Muscle of leg (tissue), 11 donors: ENCODE measurements around the gene PSMD4. TPM values are rescaled to one million over a fixed set of nuclear protein-coding genes. Genes with fewer than 3 reads are reported as not detected.
A peak's percentile ranks its signal among the peaks of the same experiment; 100 is the strongest.

ENCODE experiments used
- DNase-seq: peaks from one replicate; pipeline ENCODE4 v3.0.0; 2013
- H3K27ac ChIP-seq: one replicate; pipeline ENCODE4 v1.5.1; 2013; ENCODE audit warnings: mild to moderate bottlenecking, low read length, control low read depth
- H3K27me3 ChIP-seq: one replicate; pipeline ENCODE4 v1.6.1; 2013; ENCODE audit warnings: low read length; ENCODE audit not compliant: control insufficient read depth, insufficient read depth
- H3K36me3 ChIP-seq: one replicate; pipeline ENCODE4 v1.6.1; 2013; ENCODE audit warnings: low read length; ENCODE audit not compliant: control insufficient read depth, insufficient read depth
- H3K4me1 ChIP-seq: one replicate; pipeline ENCODE4 v1.6.1; 2013; ENCODE audit warnings: low read length; ENCODE audit not compliant: control insufficient read depth, insufficient read depth
- H3K4me3 ChIP-seq: one replicate; pipeline ENCODE4 v1.5.1; 2013; ENCODE audit warnings: low read length, control low read depth
- H3K9me3 ChIP-seq: replicated peaks from 2 replicates; pipeline ENCODE4 v1.6.1; 2013; ENCODE audit warnings: low read depth, low read length; ENCODE audit not compliant: control insufficient read depth
- WGBS: methylation state at CpG from one replicate; pipeline ENCODE4 v1.1.5; 2013; ENCODE audit warnings: missing lambda C conversion rate; ENCODE audit not compliant: insufficient coverage; 5-methylcytosine and 5-hydroxymethylcytosine counted together
- polyA plus RNA-seq, 8 donors: library from polyadenylated mRNA; unstranded; fragments of 120-200 nt; gene quantifications; one replicate each; pipeline versions ENCODE4 v1.2.1 to v1.2.3, GENCODE V29; 2013; ENCODE audit warnings: inconsistent platforms in 1 of 8, low replicate concordance in 1 of 8; ENCODE audit not compliant: insufficient read length in 8 of 8, insufficient read depth in 1 of 8
- total RNA-seq: library from RNA; stranded (reverse); fragments of 120-200 nt; gene quantifications from one replicate; pipeline ENCODE4 v1.2.4, GENCODE V29; 2013

The PSMD4 gene
- total and polyA plus RNA-seq, 9 donors: 122 to 183 (median 128) TPM

DNA sequence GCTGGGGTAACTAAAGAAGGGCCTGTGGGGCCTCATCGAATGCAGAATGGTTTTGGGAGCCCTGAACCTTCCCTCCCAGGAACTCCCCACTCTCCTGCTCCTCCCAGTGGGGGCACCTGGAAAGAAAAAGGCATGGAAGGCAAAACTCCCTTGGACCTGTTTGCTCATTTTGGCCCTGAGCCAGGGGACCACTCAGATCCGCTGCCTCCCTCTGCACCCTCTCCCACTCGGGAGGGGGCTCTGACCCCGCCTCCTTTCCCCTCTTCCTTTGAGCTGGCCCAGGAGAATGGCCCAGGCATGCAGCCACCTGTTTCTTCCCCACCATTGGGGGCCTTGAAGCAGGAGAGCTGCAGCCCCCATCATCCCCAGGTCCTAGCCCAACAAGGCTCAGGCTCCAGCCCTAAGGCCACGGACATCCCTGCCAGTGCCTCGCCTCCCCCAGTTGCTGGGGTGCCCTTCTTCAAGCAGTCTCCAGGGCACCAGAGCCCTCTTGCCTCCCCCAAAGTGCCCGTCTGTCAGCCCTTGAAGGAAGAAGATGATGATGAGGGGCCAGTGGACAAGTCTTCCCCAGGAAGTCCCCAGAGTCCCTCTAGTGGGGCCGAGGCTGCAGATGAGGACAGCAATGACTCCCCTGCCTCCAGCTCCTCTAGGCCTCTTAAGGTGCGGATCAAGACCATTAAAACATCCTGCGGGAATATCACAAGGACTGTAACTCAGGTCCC, 32.2 kb downstream of the PSMD4 start:
- H3K9me3 ChIP-seq: no peaks in the 10 kb centered on the region
- H3K27me3 ChIP-seq: no peaks in the 10 kb centered on the region
- H3K4me3 ChIP-seq: no peak overlapping the region
- DNase-seq: no peak
- peaks cover 18% of the 10 kb centered on the region for H3K4me1 ChIP-seq
- H3K27ac ChIP-seq: no peak overlapping the region
- WGBS: 81% methylated on average over 6 of the region's 10 CpGs
- peaks cover 64% of the 10 kb centered on the region for H3K36me3 ChIP-seq

- Histone ChIP-seq H3K9me3 (no peaks in the 10 kb centered on the region), H3K36me3 (peaks cover 69% of the 10 kb centered on the region), H3K4me1 (peaks cover 21% of the 10 kb centered on the region), H3K27me3 (no peaks in the 10 kb centered on the region), H3K4me3 (no peak overlapping the region), H3K27ac (no peak overlapping the region)
- 94% methylated on average over 4 of the region's 7 CpGs for WGBS
- DNase-seq: no peak
Measured at GRCh38 chr1:151287341-151287699, 32.8 kb downstream of the PSMD4 start.

DNA sequence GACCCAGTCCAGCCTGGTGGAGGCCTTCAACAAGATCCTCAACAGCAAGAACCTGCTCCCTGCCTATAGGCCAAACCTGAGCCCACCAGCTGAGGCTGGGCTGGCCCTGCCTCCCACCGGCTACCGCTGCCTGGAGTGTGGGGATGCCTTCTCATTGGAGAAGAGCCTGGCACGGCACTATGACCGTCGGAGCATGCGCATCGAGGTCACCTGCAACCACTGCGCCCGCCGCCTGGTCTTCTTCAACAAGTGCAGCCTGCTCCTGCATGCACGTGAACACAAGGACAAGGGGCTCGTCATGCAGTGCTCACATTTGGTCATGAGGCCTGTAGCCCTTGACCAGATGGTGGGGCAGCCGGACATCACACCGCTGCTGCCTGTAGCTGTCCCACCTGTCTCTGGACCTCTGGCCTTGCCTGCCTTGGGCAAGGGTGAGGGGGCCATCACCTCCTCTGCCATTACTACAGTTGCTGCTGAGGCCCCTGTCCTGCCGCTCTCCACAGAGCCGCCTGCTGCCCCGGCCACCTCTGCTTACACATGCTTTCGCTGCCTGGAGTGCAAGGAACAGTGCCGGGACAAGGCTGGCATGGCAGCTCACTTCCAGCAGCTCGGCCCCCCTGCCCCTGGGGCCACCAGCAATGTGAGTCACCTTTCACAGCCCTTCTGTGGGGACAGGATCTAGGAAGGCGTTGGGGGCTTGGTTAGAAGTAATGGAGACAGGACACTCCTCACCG, 33.4 kb downstream of the PSMD4 start:
- Histone ChIP-seq H3K4me3 (no peak overlapping the region), H3K4me1 (peaks cover 24% of the 10 kb centered on the region), H3K27me3 (no peaks in the 10 kb centered on the region), H3K27ac (no peak overlapping the region), H3K9me3 (no peaks in the 10 kb centered on the region), H3K36me3 (peaks cover 75% of the 10 kb centered on the region)
- DNase-seq: no peak
- WGBS: 92% methylated on average over 21 of the region's 22 CpGs

- WGBS: 79% methylated on average over 13 of the region's 14 CpGs
Measured at GRCh38 chr1:151288502-151288901, 34.0 kb downstream of the PSMD4 start.

GRCh38 chr1:151289080-151289935, 34.8 kb downstream of the PSMD4 start:
- Histone ChIP-seq H3K9me3 (no peaks in the 10 kb centered on the region), H3K36me3 (peaks cover 89% of the 10 kb centered on the region), H3K4me3 (no peak overlapping the region), H3K27ac (no peak overlapping the region), H3K4me1 (peaks cover 15% of the 10 kb centered on the region), H3K27me3 (no peaks in the 10 kb centered on the region)
- WGBS: 80% methylated on average over 5 of the region's 18 CpGs
- no peak for DNase-seq

More at GRCh38 chr1:151288502-151288901, 34.0 kb downstream of the PSMD4 start:
- Histone ChIP-seq H3K4me1 (peaks cover 23% of the 10 kb centered on the region), H3K4me3 (no peak overlapping the region), H3K36me3 (peaks cover 81% of the 10 kb centered on the region), H3K27me3 (no peaks in the 10 kb centered on the region), H3K27ac (no peak overlapping the region), H3K9me3 (no peaks in the 10 kb centered on the region)
- no peak for DNase-seq

DNA sequence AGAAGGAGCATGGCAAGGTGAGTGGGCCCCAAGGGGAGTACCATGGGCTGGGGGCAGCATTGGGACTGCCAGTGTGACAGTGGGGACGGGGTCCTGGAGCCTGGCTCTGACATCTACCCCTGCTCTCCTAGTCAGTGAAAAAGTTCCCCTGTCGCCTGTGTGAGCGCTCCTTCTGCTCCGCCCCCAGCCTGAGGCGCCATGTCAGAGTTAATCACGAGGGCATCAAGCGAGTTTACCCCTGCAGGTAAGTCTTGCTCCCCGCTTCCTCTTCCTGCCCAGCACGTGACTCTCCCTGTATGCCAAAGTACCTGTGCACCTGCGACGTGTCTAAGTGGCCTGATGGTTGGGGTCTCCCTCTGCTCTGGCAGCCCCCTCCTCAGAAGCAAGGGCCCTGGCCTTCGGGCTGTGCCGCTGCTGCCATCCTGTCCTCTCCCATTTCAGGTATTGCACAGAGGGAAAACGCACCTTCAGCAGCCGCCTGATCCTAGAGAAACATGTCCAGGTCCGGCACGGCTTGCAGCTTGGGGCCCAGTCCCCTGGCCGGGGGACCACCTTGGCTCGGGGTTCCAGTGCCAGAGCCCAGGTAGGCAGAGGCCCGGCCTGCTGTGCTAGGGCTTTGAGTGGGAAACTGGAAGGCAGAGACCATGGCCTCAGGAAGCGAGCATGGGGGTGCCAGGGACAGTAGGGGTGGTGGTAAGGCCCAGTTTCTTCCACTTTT, 35.6 kb downstream of the PSMD4 start:
- 87% methylated on average over 20 of the region's 21 CpGs for WGBS
- H3K27me3 ChIP-seq: no peaks in the 10 kb centered on the region
- H3K4me1 ChIP-seq: peaks cover 14% of the 10 kb centered on the region
- H3K27ac ChIP-seq: no peak overlapping the region
- peaks cover 92% of the 10 kb centered on the region for H3K36me3 ChIP-seq
- no peak overlapping the region for H3K4me3 ChIP-seq
- no peaks in the 10 kb centered on the region for H3K9me3 ChIP-seq
- no peak for DNase-seq

GRCh38 chr1:151290709-151291303, 36.3 kb downstream of the PSMD4 start:
- Histone ChIP-seq H3K4me1 (peaks cover 14% of the 10 kb centered on the region), H3K4me3 (no peak overlapping the region), H3K9me3 (no peaks in the 10 kb centered on the region), H3K36me3 (peaks cover 96% of the 10 kb centered on the region), H3K27ac (no peak overlapping the region), H3K27me3 (no peaks in the 10 kb centered on the region)
- WGBS: 67% methylated on average over 12 of the region's 19 CpGs
- no peak for DNase-seq

DNA sequence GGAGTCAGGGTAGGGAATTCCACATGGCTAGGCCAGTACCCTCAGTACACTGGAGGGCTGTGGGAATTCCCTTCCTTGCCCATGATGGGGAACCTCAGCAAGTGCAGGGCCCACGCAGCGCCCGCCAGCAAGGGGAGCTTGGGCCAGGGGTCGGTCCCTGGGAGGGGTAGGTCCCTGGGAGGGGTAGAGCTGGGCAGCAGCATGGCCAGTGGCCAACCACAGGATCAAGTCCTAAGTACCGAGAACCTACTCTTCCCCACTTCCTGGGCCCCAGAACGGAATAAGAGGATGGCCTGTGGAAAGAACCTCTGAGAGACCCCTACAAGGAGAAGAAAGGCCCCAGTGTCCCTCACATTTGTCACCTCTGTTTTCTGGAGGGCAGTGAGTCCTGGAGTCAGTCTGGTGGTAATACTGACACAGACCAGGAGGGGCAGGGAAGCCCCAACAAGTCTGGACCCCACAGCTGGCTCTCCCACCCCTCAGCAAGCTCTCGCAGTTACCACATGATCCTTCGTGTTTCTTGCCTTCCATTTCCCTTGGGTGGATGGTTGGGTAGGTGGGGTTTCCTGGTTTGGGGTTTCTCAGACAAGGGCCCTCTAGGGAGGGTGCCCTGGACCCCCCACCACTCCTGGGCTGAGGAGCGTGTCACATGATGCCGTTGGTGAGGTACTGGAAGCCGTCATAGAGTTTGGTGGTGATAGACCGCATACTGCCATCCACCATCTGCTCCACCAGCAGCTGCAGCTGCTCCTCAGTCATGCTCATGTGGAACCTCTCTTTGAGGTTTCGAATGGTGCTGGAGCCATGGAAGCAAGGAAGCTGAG, 37.9 kb downstream of the PSMD4 start:
- Histone ChIP-seq H3K27ac (peak overlapping the region; percentile 75), H3K9me3 (no peaks in the 10 kb centered on the region), H3K4me1 (peaks cover 14% of the 10 kb centered on the region), H3K27me3 (no peaks in the 10 kb centered on the region), H3K4me3 (no peak overlapping the region), H3K36me3 (peaks cover 94% of the 10 kb centered on the region)
- WGBS: 50% methylated on average over 1 of the region's 13 CpGs
- DNase-seq: no peak

DNA sequence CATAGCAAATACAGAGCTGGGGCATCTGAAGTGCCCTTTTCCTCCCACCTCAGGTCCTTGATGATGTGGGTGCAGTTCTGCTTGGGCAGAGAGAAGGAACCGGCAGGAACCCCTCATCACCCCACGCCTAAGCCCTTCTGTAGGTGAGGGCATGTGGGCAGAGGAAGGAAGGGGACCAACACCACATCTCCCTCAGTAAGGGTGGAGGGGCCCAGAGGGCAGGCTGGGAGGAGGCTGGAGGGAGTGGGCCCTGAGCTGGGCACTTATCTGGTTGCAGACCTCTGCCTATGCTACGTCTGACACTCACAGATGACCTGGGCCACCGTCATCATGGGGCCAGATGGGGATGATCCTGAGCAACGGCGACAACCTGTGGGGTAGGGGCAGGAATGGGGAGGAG, 38.6 kb downstream of the PSMD4 start:
- peaks cover 94% of the 10 kb centered on the region for H3K36me3 ChIP-seq
- H3K27me3 ChIP-seq: no peaks in the 10 kb centered on the region
- no peak overlapping the region for H3K4me3 ChIP-seq
- no peaks in the 10 kb centered on the region for H3K9me3 ChIP-seq
- 91% methylated on average over 4 of the region's 6 CpGs for WGBS
- H3K27ac ChIP-seq: peak overlapping the region; percentile 65
- peaks cover 14% of the 10 kb centered on the region for H3K4me1 ChIP-seq
- no peak for DNase-seq
